ENCODE data around the gene FBXW4.

GRCh38 chr10:101587725-101588653 lies 107.0 kb downstream of the FBXW4 start, which contains the start of the genes DPCD and POLL:
- no peak for TF ChIP-seq CTCF (IDR thresholded peaks at IDR 0.05)
- TF ChIP-seq ZFX (IDR thresholded peaks at IDR 0.05; ENCODE audit: borderline replicate concordance) = no peak

All from 22Rv1 (cell line).